Endothelial cell of umbilical vein (primary cell): ENCODE results near the gene PRRC2B. TPM values are rescaled to one million over a fixed set of nuclear protein-coding genes. Genes with fewer than 3 reads are reported as not detected.

Source experiments
- BruUV-seq: library from RNA; stranded (reverse); fragments of 400-500 nt; replicated peaks from 2 replicates; lab custom pipeline; 2021; lab: Mats Ljungman, UMichigan
- CTCF ChIA-PET: fragments of 300-600, 350-600 bp; sonication (Branson Sonifier 250); formaldehyde crosslinking; loops from one replicate; lab custom pipeline; 2021; ENCODE audit warnings: antibody characterized with exemption, inconsistent platforms; lab: Charles Lee
- POLR2A ChIA-PET: fragments of 300-600, 350-600 bp; sonication (Branson Sonifier 250); formaldehyde crosslinking; loops from one replicate; lab custom pipeline; 2021; ENCODE audit warnings: antibody characterized with exemption, inconsistent platforms; lab: Charles Lee
- DNase-seq: peaks from one replicate; pipeline ENCODE4 v3.0.0-alpha.2; 2011; ENCODE audit warnings: low read depth, low spot score
- FAIRE-seq: peaks from 2 replicates; lab custom pipeline; 2011; peaks lifted over from hg19 to GRCh38; lab: Jason Lieb, UNC
- H2AFZ ChIP-seq: 2 replicates; pipeline ENCODE4 v1.6.0; 2012; ENCODE audit warnings: low read depth, low read length, control low read depth, inconsistent platforms
- H3K27ac ChIP-seq: 2 replicates; pipeline ENCODE4 v1.5.1; 2011; ENCODE audit warnings: low read depth, mild to moderate bottlenecking, control low read depth, low read length, moderate library complexity; ENCODE audit not compliant: insufficient read depth
- H3K27me3 ChIP-seq, 2 experiments: 2 replicates each; pipeline versions ENCODE4 v1.6.0 to v1.6.1; 2011; ENCODE audit warnings: low read length in 2 of 2, mixed read lengths in 1 of 2; ENCODE audit not compliant: control insufficient read depth in 2 of 2, insufficient read depth in 2 of 2
- H3K36me3 ChIP-seq, 2 experiments: 2 replicates in 1 of 2; 3 replicates in 1 of 2; pipeline ENCODE4 v1.5.1; 2011; ENCODE audit warnings: low read length in 2 of 2, mild to moderate bottlenecking in 1 of 2, moderate library complexity in 1 of 2; ENCODE audit not compliant: control insufficient read depth in 2 of 2, insufficient read depth in 2 of 2; ENCODE audit errors: extremely low read depth in 1 of 2
- H3K4me1 ChIP-seq: 3 replicates; pipeline ENCODE4 v1.5.1; 2011; ENCODE audit warnings: mild to moderate bottlenecking, low read length; ENCODE audit not compliant: control insufficient read depth, insufficient read depth; ENCODE audit errors: extremely low read depth
- H3K4me2 ChIP-seq: 2 replicates; pipeline ENCODE4 v1.6.1; 2011; ENCODE audit warnings: low read length, control low read depth, mixed read lengths; ENCODE audit not compliant: insufficient read depth
- H3K4me3 ChIP-seq, 3 experiments: fragments of 200-600 bp in 1 of 3; sonication (generic), shearing (Covaris generic) in 1 of 3; replicated peaks in 1 of 3; 2 replicates each; pipeline ENCODE4 v1.5.1; 2011 to 2016; ENCODE audit warnings: control low read depth in 3 of 3, low read length in 3 of 3, mild to moderate bottlenecking in 2 of 3, inconsistent platforms in 1 of 3, low read depth in 1 of 3, moderate library complexity in 1 of 3; ENCODE audit not compliant: insufficient read depth in 1 of 3
- H3K79me2 ChIP-seq: 2 replicates; pipeline ENCODE4 v1.6.0; 2012; ENCODE audit warnings: low read length, inconsistent platforms; ENCODE audit not compliant: control insufficient read depth, insufficient read depth
- H3K9ac ChIP-seq: replicated peaks from 2 replicates; pipeline ENCODE3; 2011; ENCODE audit warnings: low read length, control low read depth; ENCODE audit not compliant: insufficient read depth; ENCODE audit errors: extremely low read depth
- H3K9me1 ChIP-seq: replicated peaks from 3 replicates; pipeline ENCODE4 v1.6.0; 2011; ENCODE audit warnings: mild to moderate bottlenecking, low read length; ENCODE audit not compliant: control insufficient read depth, insufficient read depth; ENCODE audit errors: extremely low read depth
- H3K9me3 ChIP-seq: replicated peaks from 2 replicates; pipeline ENCODE4 v1.5.1; 2012; ENCODE audit warnings: low read length, inconsistent platforms; ENCODE audit not compliant: control insufficient read depth, insufficient read depth
- H4K20me1 ChIP-seq: replicated peaks from 2 replicates; pipeline ENCODE3; 2011; ENCODE audit warnings: mild to moderate bottlenecking, low read length; ENCODE audit not compliant: control insufficient read depth, insufficient read depth; ENCODE audit errors: extremely low read depth
- CTCF ChIP-seq, 2 donors: IDR thresholded peaks; 1 replicate in 1 of 2; 2 replicates in 1 of 2; pipeline ENCODE4 v1.5.1; 2011; ENCODE audit warnings: low read length in 2 of 2, mild to moderate bottlenecking in 2 of 2, moderate library complexity in 2 of 2, control low read depth in 1 of 2, inconsistent platforms in 1 of 2, low read depth in 1 of 2; ENCODE audit not compliant: insufficient read depth in 1 of 2; ENCODE audit errors: extremely low read depth in 1 of 2
- EZH2 ChIP-seq: IDR thresholded peaks from 2 replicates; pipeline ENCODE4 v1.6.1; 2012; ENCODE audit warnings: borderline replicate concordance, low read depth, mild to moderate bottlenecking, moderate library complexity, low read length, inconsistent platforms; ENCODE audit not compliant: severe bottlenecking
- FOS ChIP-seq: IDR thresholded peaks from 2 replicates; pipeline ENCODE4 v1.6.1; 2011; ENCODE audit warnings: mild to moderate bottlenecking, low read length, moderate library complexity, borderline replicate concordance; ENCODE audit not compliant: insufficient read depth
- GATA2 ChIP-seq: IDR thresholded peaks from 2 replicates; pipeline ENCODE4 v1.7.0; 2011; ENCODE audit warnings: low read depth, mild to moderate bottlenecking, moderate library complexity, mixed read lengths, low read length; ENCODE audit not compliant: insufficient read length, insufficient read depth
- JUN ChIP-seq: IDR thresholded peaks from 2 replicates; pipeline ENCODE4 v1.6.1; 2011; ENCODE audit warnings: borderline replicate concordance, low read depth; ENCODE audit not compliant: insufficient read length, insufficient read depth
- MAX ChIP-seq: IDR thresholded peaks from 2 replicates; pipeline ENCODE4 v1.6.1; 2011; ENCODE audit not compliant: insufficient read depth, insufficient read length
- MYC ChIP-seq: IDR thresholded peaks from one replicate; pipeline ENCODE4 v1.6.1; 2011; ENCODE audit warnings: mild to moderate bottlenecking, low read depth, low read length
- POLR2A ChIP-seq: IDR thresholded peaks from 2 replicates; pipeline ENCODE4 v1.6.1; 2012; ENCODE audit warnings: low read depth, mild to moderate bottlenecking, control low read depth, low read length
- POLR2AphosphoS5 ChIP-seq: IDR thresholded peaks from 2 replicates; pipeline ENCODE4 v1.6.1; 2012; ENCODE audit warnings: low read depth, mild to moderate bottlenecking, control low read depth, low read length, moderate library complexity; ENCODE audit not compliant: insufficient read depth
- dilution Hi-C: fragments of 300-500 bp; cut with MboI; formaldehyde crosslinking; loops from one replicate; pipeline ENCODE4 v1.15.0; 2019; ENCODE audit warnings: low sequenced_read_pairs; ENCODE audit not compliant: extremely low pct_ligation_motif_present
- intact Hi-C: fragments of 100-400 bp; cut with micrococcal nuclease; formaldehyde crosslinking; loops from one replicate; pipeline ENCODE4 v1.10.0; 2022
- polyA plus RNA-seq, 4 experiments: library from polyadenylated mRNA; depleted of rRNA in 3 of 4; stranded (reverse) in 3 of 4; unstranded in 1 of 4; fragments of >200 nt; gene quantifications; 2 replicates each; pipeline versions ENCODE4 v1.2.1 to v1.2.3, GENCODE V29; 2011 to 2012; ENCODE audit warnings: missing spikeins in 1 of 4
- total RNA-seq: library from RNA; stranded (reverse); gene quantifications from 2 replicates; pipeline ENCODE4 v1.2.3, GENCODE V29; 2021

Gene PRRC2B
- total and polyA plus RNA-seq, 2 donors (not counting 3 experiments of a cell fraction or from before 2014, with no cell fraction given) = 35.6 to 256 TPM

- no peak overlapping the region for H3K4me3 ChIP-seq
- peaks cover 52% of the 10 kb centered on the region for H3K4me1 ChIP-seq
- no peak overlapping the region for H3K27ac ChIP-seq
- no peak overlapping the region for H3K4me2 ChIP-seq
- intact Hi-C loops = no loop called here
- no peaks in the 10 kb centered on the region for H3K27me3 ChIP-seq
- no peak for TF ChIP-seq MAX
- no peak for TF ChIP-seq JUN
- no peak for TF ChIP-seq FOS
- no peak for TF ChIP-seq POLR2AphosphoS5
- no peak for TF ChIP-seq GATA2
- no peak for TF ChIP-seq CTCF (IDR thresholded peaks at IDR 0.05; ENCODE audit: extremely low read depth in 1 of 2, insufficient read depth in 1 of 2, low read depth in 1 of 2, low read length in 2 of 2)
- no peak for TF ChIP-seq EZH2
- TF ChIP-seq POLR2A = no peak
- no peak for TF ChIP-seq MYC
- dilution Hi-C loops = no loop called here
- FAIRE-seq = peak; percentile 42
- no TSS peak for BruUV-seq
- DNase-seq = no peak
- H2AFZ ChIP-seq = no peak overlapping the region
- H3K9me1 ChIP-seq = no peaks in the 10 kb centered on the region
- H4K20me1 ChIP-seq = peaks cover 23% of the 10 kb centered on the region
- H3K79me2 ChIP-seq = peaks cover 99% of the 10 kb centered on the region
- no peaks in the 10 kb centered on the region for H3K36me3 ChIP-seq
- H3K9ac ChIP-seq = no peak overlapping the region
- ChIA-PET CTCF (no interaction called here), POLR2A (no interaction called here)
- H3K9me3 ChIP-seq = no peaks in the 10 kb centered on the region
These were observed 25.8 kb downstream of the PRRC2B start for GRCh38 chr9:131419716-131420115.
